K562 (cell line): ENCODE data around the gene CLTRN.

Experiments used
- CBX1 ChIP-seq: sonication (generic); IDR thresholded peaks from 2 replicates; pipeline ENCODE4 v1.6.1; 2016; ENCODE audit warnings: antibody characterized with exemption, low read depth, mild to moderate bottlenecking
- JUND ChIP-seq, 2 experiments: IDR thresholded peaks; 2 replicates in 1 of 2; 3 replicates in 1 of 2; pipeline ENCODE4 v1.6.1; 2011; ENCODE audit warnings: borderline replicate concordance in 2 of 2, low read depth in 2 of 2, low read length in 2 of 2, improper control_type of control experiment in 1 of 2, missing biosample characterization in 1 of 2, missing genetic modification characterization in 1 of 2, missing genetic modification reagents in 1 of 2
- POLR2A ChIP-seq: fragments of 450-650 bp; conservative IDR thresholded peaks from 2 replicates; pipeline ENCODE4 v1.6.1; 2016
- POU5F1 ChIP-seq: fragments of 150-350 bp; IDR thresholded peaks from 2 replicates; pipeline ENCODE4 v1.6.1; 2014; ENCODE audit warnings: borderline replicate concordance, low read length, low read depth, mild to moderate bottlenecking; ENCODE audit not compliant: partially characterized antibody
- SIN3A ChIP-seq, 2 experiments: fragments of 150-350 bp in 1 of 2; IDR thresholded peaks; 2 replicates each; pipeline ENCODE4 v1.6.1; 2011 to 2016; ENCODE audit warnings: borderline replicate concordance in 2 of 2, low read depth in 2 of 2, low read length in 2 of 2, mild to moderate bottlenecking in 2 of 2, moderate library complexity in 2 of 2; ENCODE audit not compliant: control insufficient read depth in 1 of 2
- SMAD1 ChIP-seq: fragments of 150-350 bp; IDR thresholded peaks from 2 replicates; pipeline ENCODE4 v1.6.1; 2014; ENCODE audit warnings: low read length, low read depth; ENCODE audit not compliant: partially characterized antibody
- SMARCE1 ChIP-seq: fragments of 450-650 bp; IDR thresholded peaks from 2 replicates; pipeline ENCODE4 v1.7.1; 2016; ENCODE audit warnings: mild to moderate bottlenecking
- YY1 ChIP-seq, 3 experiments: IDR thresholded peaks; 2 replicates each; pipeline ENCODE4 v1.6.1; 2011; ENCODE audit warnings: low read length in 2 of 3, mild to moderate bottlenecking in 2 of 3, moderate library complexity in 2 of 3, borderline replicate concordance in 1 of 3, control low read depth in 1 of 3, low read depth in 1 of 3; ENCODE audit not compliant: insufficient read depth in 3 of 3, insufficient replicate concordance in 2 of 3, control insufficient read depth in 1 of 3, insufficient read length in 1 of 3; ENCODE audit errors: extremely low read depth in 1 of 3
- TF ChIP-seq, protein P1 (sequence below): fragments of 450-650 bp; IDR thresholded peaks from one replicate; pipeline ENCODE4 v1.6.1; 2018; ENCODE audit warnings: mild to moderate bottlenecking, moderate library complexity; ENCODE audit not compliant: partially characterized antibody
- TF ChIP-seq, protein P2 (sequence below): IDR thresholded peaks from 2 replicates; pipeline ENCODE4 v1.6.1; 2016; ENCODE audit warnings: missing genetic modification characterization, missing compliant biosample characterization
- TF ChIP-seq, protein P3 (sequence below), 3 experiments: IDR thresholded peaks in 2 of 3; conservative IDR thresholded peaks in 1 of 3; 2 replicates each; pipeline ENCODE4 v1.5.1; 2011 to 2012; ENCODE audit warnings: low read length in 3 of 3, mild to moderate bottlenecking in 3 of 3, control low read depth in 2 of 3, improper control_type of control experiment in 1 of 3, inconsistent platforms in 1 of 3, low read depth in 1 of 3, mixed read lengths in 1 of 3, moderate library complexity in 1 of 3; ENCODE audit not compliant: insufficient read depth in 2 of 3
- TF ChIP-seq, protein P4 (sequence below), 2 experiments: fragments of 450-650 bp; formaldehyde crosslinking in 1 of 2; IDR thresholded peaks; 2 replicates each; pipeline versions ENCODE4 v1.4.0 to v1.6.1; 2014 to 2020; ENCODE audit warnings: mild to moderate bottlenecking in 2 of 2, borderline replicate concordance in 1 of 2, low read depth in 1 of 2
- TF ChIP-seq, protein P5 (sequence below): sonication (generic); formaldehyde crosslinking; IDR thresholded peaks from 2 replicates; pipeline ENCODE4 v1.9.0; 2022; ENCODE audit warnings: mild to moderate bottlenecking, missing genetic modification reagents

DNA sequence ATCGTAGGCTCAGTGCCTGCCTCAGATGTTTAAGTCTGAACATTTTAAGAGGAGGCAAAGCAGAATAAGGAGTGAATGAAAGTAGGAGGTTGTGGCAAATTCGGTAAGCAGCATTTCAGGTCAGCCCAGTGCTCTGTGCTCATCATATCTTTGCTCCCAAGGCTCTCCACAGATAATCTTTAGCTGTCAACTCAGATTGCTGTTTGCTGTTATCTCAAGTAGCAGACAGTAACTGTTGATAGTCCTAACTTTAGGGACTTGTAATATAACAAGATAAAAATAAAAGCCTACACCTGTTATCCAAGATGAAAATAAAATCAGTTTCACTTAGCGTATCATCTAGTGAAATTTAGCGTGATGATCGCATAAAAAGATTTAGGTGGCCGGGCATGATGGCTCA lies 18.6 kb upstream of the CLTRN start:
- TF ChIP-seq POU5F1 (no peak), SMARCE1 (peak; percentile 23; the same call in 1 of the 2 replicates), JUND (IDR thresholded peaks at IDR 0.05; ENCODE audit: borderline replicate concordance, low read depth, low read length) (no peak), JUND (tag; IDR thresholded peaks at IDR 0.05; ENCODE audit: borderline replicate concordance, low read depth, low read length) (no peak), CBX1 (no peak), SIN3A (IDR thresholded peaks at IDR 0.05; ENCODE audit: borderline replicate concordance in 2 of 2, control insufficient read depth in 1 of 2, low read depth in 2 of 2, low read length in 2 of 2) (no peak), POLR2A (no peak), SMAD1 (no peak), YY1 (IDR thresholded peaks at IDR 0.05; ENCODE audit: borderline replicate concordance in 1 of 3, control insufficient read depth in 1 of 3, extremely low read depth in 1 of 3, insufficient read depth in 3 of 3, insufficient read length in 1 of 3, insufficient replicate concordance in 2 of 3, low read depth in 1 of 3, low read length in 2 of 3) (no peak)
- TF ChIP-seq, protein P1, sequence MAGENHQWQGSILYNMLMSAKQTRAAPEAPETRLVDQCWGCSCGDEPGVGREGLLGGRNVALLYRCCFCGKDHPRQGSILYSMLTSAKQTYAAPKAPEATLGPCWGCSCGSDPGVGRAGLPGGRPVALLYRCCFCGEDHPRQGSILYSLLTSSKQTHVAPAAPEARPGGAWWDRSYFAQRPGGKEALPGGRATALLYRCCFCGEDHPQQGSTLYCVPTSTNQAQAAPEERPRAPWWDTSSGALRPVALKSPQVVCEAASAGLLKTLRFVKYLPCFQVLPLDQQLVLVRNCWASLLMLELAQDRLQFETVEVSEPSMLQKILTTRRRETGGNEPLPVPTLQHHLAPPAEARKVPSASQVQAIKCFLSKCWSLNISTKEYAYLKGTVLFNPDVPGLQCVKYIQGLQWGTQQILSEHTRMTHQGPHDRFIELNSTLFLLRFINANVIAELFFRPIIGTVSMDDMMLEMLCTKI, result no peak
- TF ChIP-seq, protein P2, sequence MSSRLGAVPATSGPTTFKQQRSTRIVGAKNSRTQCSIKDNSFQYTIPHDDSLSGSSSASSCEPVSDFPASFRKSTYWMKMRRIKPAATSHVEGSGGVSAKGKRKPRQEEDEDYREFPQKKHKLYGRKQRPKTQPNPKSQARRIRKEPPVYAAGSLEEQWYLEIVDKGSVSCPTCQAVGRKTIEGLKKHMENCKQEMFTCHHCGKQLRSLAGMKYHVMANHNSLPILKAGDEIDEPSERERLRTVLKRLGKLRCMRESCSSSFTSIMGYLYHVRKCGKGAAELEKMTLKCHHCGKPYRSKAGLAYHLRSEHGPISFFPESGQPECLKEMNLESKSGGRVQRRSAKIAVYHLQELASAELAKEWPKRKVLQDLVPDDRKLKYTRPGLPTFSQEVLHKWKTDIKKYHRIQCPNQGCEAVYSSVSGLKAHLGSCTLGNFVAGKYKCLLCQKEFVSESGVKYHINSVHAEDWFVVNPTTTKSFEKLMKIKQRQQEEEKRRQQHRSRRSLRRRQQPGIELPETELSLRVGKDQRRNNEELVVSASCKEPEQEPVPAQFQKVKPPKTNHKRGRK (tag), result no peak
- TF ChIP-seq, protein P3, sequence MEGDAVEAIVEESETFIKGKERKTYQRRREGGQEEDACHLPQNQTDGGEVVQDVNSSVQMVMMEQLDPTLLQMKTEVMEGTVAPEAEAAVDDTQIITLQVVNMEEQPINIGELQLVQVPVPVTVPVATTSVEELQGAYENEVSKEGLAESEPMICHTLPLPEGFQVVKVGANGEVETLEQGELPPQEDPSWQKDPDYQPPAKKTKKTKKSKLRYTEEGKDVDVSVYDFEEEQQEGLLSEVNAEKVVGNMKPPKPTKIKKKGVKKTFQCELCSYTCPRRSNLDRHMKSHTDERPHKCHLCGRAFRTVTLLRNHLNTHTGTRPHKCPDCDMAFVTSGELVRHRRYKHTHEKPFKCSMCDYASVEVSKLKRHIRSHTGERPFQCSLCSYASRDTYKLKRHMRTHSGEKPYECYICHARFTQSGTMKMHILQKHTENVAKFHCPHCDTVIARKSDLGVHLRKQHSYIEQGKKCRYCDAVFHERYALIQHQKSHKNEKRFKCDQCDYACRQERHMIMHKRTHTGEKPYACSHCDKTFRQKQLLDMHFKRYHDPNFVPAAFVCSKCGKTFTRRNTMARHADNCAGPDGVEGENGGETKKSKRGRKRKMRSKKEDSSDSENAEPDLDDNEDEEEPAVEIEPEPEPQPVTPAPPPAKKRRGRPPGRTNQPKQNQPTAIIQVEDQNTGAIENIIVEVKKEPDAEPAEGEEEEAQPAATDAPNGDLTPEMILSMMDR (IDR thresholded peaks at IDR 0.05 in 2 of 3, conservative IDR thresholded peaks at IDR 0.05 in 1 of 3; ENCODE audit: insufficient read depth in 2 of 3, low read depth in 1 of 3, low read length in 3 of 3), result no peak
- TF ChIP-seq, protein P4, sequence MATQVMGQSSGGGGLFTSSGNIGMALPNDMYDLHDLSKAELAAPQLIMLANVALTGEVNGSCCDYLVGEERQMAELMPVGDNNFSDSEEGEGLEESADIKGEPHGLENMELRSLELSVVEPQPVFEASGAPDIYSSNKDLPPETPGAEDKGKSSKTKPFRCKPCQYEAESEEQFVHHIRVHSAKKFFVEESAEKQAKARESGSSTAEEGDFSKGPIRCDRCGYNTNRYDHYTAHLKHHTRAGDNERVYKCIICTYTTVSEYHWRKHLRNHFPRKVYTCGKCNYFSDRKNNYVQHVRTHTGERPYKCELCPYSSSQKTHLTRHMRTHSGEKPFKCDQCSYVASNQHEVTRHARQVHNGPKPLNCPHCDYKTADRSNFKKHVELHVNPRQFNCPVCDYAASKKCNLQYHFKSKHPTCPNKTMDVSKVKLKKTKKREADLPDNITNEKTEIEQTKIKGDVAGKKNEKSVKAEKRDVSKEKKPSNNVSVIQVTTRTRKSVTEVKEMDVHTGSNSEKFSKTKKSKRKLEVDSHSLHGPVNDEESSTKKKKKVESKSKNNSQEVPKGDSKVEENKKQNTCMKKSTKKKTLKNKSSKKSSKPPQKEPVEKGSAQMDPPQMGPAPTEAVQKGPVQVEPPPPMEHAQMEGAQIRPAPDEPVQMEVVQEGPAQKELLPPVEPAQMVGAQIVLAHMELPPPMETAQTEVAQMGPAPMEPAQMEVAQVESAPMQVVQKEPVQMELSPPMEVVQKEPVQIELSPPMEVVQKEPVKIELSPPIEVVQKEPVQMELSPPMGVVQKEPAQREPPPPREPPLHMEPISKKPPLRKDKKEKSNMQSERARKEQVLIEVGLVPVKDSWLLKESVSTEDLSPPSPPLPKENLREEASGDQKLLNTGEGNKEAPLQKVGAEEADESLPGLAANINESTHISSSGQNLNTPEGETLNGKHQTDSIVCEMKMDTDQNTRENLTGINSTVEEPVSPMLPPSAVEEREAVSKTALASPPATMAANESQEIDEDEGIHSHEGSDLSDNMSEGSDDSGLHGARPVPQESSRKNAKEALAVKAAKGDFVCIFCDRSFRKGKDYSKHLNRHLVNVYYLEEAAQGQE (IDR thresholded peaks at IDR 0.05; ENCODE audit: borderline replicate concordance), result no peak
- TF ChIP-seq, protein P4 (CRISPR knock-in tag; IDR thresholded peaks at IDR 0.05; ENCODE audit: low read depth), result no peak
- TF ChIP-seq, protein P5, sequence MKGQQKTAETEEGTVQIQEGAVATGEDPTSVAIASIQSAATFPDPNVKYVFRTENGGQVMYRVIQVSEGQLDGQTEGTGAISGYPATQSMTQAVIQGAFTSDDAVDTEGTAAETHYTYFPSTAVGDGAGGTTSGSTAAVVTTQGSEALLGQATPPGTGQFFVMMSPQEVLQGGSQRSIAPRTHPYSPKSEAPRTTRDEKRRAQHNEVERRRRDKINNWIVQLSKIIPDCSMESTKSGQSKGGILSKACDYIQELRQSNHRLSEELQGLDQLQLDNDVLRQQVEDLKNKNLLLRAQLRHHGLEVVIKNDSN (CRISPR knock-in tag), result no peak
